GM12878 (cell line): ENCODE measurements around the gene FOXK1. TPM values are rescaled to one million over a fixed set of nuclear protein-coding genes. Genes with fewer than 3 reads are reported as not detected.

Source experiments
- ATF7 ChIP-seq: fragments of 450-650 bp; IDR thresholded peaks from 2 replicates; pipeline ENCODE4 v1.6.1; 2016; ENCODE audit warnings: low read depth, mild to moderate bottlenecking
- E2F8 ChIP-seq: fragments of 450-650 bp; IDR thresholded peaks from 2 replicates; pipeline ENCODE4 v1.6.1; 2018; ENCODE audit warnings: mild to moderate bottlenecking, low read depth, moderate library complexity; ENCODE audit not compliant: partially characterized antibody
- FOXK2 ChIP-seq: fragments of 450-650 bp; IDR thresholded peaks from 2 replicates; pipeline ENCODE4 v1.6.1; 2017; ENCODE audit warnings: mild to moderate bottlenecking, moderate library complexity
- GABPA ChIP-seq: IDR thresholded peaks from 2 replicates; pipeline ENCODE4 v1.6.1; 2014; ENCODE audit warnings: antibody characterized with exemption, low read depth, mild to moderate bottlenecking, inconsistent platforms
- IKZF1 ChIP-seq: fragments of 450-650 bp; conservative IDR thresholded peaks from 2 replicates; pipeline ENCODE4 v1.6.1; 2017; ENCODE audit warnings: antibody characterized with exemption, mild to moderate bottlenecking
- IKZF2 ChIP-seq, 2 experiments: fragments of 450-650 bp; IDR thresholded peaks; 2 replicates each; pipeline ENCODE4 v1.6.1; 2017; ENCODE audit warnings: mild to moderate bottlenecking in 2 of 2, moderate library complexity in 2 of 2
- MTA2 ChIP-seq: fragments of 450-650 bp; IDR thresholded peaks from 2 replicates; pipeline ENCODE4 v1.6.1; 2016; ENCODE audit warnings: low read depth, mild to moderate bottlenecking, moderate library complexity
- MXI1 ChIP-seq: fragments of 150-350 bp; IDR thresholded peaks from 2 replicates; pipeline ENCODE4 v1.6.1; 2011; ENCODE audit warnings: low read depth, mild to moderate bottlenecking, inconsistent platforms, low read length, improper control_type of control experiment
- NFIC ChIP-seq: IDR thresholded peaks from 2 replicates; pipeline ENCODE4 v1.6.1; 2012; ENCODE audit warnings: low read depth, mild to moderate bottlenecking, inconsistent platforms, low read length, moderate library complexity
- NFXL1 ChIP-seq: fragments of 450-650 bp; IDR thresholded peaks from 2 replicates; pipeline ENCODE4 v1.6.1; 2017; ENCODE audit warnings: antibody characterized with exemption, mild to moderate bottlenecking, borderline replicate concordance
- NFYA ChIP-seq: IDR thresholded peaks from 2 replicates; pipeline ENCODE4 v1.6.1; 2011; ENCODE audit warnings: low read depth, mild to moderate bottlenecking, low read length, improper control_type of control experiment, borderline replicate concordance
- NKRF ChIP-seq: fragments of 450-650 bp; conservative IDR thresholded peaks from 2 replicates; pipeline ENCODE4 v1.6.1; 2017; ENCODE audit warnings: mild to moderate bottlenecking, moderate library complexity
- NRF1 ChIP-seq: conservative IDR thresholded peaks from 2 replicates; pipeline ENCODE4 v1.6.1; 2011; ENCODE audit warnings: mild to moderate bottlenecking, low read depth, low read length, improper control_type of control experiment
- PAX8 ChIP-seq: fragments of 450-650 bp; IDR thresholded peaks from 2 replicates; pipeline ENCODE4 v1.6.1; 2017; ENCODE audit warnings: mild to moderate bottlenecking, moderate library complexity
- TBL1XR1 ChIP-seq: IDR thresholded peaks from 2 replicates; pipeline ENCODE4 v1.6.1; 2012; ENCODE audit warnings: low read depth, low read length, improper control_type of control experiment
- ZNF687 ChIP-seq: fragments of 450-650 bp; IDR thresholded peaks from 2 replicates; pipeline ENCODE4 v1.6.1; 2017; ENCODE audit warnings: mild to moderate bottlenecking, moderate library complexity
- polyA plus RNA-seq, 11 experiments: library from polyadenylated mRNA; depleted of rRNA in 4 of 11; unstranded in 6 of 11; stranded (reverse) in 5 of 11; fragments of >200 nt; fragmentation: Nextera tagmentation in 4 of 11; fragmentation: Illumina TruSeq in 1 of 11; extraction: Ambion mirVana in 4 of 11; extraction: Trizol in 1 of 11; gene quantifications; 1 replicate in 1 of 11; 2 replicates in 10 of 11; pipeline versions ENCODE4 v1.2.1 to v1.2.3, GENCODE V29; 2011 to 2016; ENCODE audit warnings: inconsistent platforms in 2 of 11, missing spikeins in 2 of 11, low read depth in 1 of 11
- total RNA-seq, 4 experiments: library from RNA; depleted of rRNA in 3 of 4; stranded (reverse); fragments of >200 nt in 3 of 4; fragmentation: Illumina TruSeq in 1 of 4; extraction: Trizol in 1 of 4; gene quantifications; 2 replicates each; pipeline versions ENCODE4 v1.2.1 to v1.2.3, GENCODE V29; 2013 to 2021
- TF ChIP-seq, protein P1 (sequence below): IDR thresholded peaks from 2 replicates; pipeline ENCODE4 v1.6.1; 2012; ENCODE audit warnings: low read depth, low read length, improper control_type of control experiment
- TF ChIP-seq, protein P2 (sequence below): IDR thresholded peaks from 2 replicates; pipeline ENCODE4 v1.6.1; 2011; ENCODE audit warnings: low read depth, low read length, improper control_type of control experiment, borderline replicate concordance

FOXK1 gene
- total and polyA plus RNA-seq, 10 of the 15 experiments (the other 5 are each of a cell fraction or from before 2014, with no cell fraction given), result 0.24 to 31.8 (median 4.5) TPM

DNA sequence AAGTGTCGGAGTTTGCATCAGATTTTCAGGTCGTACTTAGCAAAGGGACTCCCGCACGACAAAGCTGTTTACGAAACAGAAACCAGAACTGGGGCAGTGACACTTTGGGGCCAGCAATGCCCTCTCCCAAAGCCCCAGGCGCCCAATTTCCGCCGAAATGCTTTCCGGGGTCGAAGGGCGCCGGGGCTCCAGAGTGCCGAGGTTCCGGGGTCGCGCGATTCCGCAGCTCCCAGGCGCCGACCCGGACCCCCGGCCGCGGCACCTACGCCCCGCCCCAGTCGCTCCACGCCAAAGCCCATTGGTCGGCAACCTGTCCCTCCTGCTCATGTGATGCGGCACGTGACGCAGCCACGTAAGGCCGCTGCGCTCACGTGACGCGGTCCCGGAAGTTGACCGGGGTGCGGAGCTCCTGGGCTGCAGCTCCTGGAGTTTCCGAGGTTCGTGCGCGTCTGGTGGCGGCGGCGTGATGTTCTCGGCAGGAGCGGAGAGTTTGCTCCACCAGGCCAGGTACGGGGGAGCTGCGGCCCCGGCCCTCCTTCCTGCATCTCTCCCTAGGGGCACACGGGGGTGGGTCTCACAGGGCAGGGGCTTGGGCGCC is 93.3 kb downstream of the FOXK1 start, which contains the start of gene AP5Z1 (continued):
- TF ChIP-seq E2F8 (peak; percentile 25), FOXK2 (peak; percentile 80), TBL1XR1 (peak; percentile 88; the same call in 1 of the 2 replicates), MTA2 (peak; percentile 70), NFYA (no peak), ZNF687 (peak; percentile 63), IKZF2 (IDR thresholded peaks at IDR 0.05) (peak in 1 of 2 experiments; percentile 21; a peak in 1 of 4 replicates), NRF1 (no peak), NFXL1 (no peak), NFIC (peak; percentile 93), GABPA (peak; percentile 91), ATF7 (peak; percentile 25; the same call in 1 of the 2 replicates), IKZF1 (peak; percentile 90), NKRF (peak; percentile 96), MXI1 (peak; percentile 82), PAX8 (no peak; the same call in 1 of the 2 replicates)
- TF ChIP-seq, protein P1, sequence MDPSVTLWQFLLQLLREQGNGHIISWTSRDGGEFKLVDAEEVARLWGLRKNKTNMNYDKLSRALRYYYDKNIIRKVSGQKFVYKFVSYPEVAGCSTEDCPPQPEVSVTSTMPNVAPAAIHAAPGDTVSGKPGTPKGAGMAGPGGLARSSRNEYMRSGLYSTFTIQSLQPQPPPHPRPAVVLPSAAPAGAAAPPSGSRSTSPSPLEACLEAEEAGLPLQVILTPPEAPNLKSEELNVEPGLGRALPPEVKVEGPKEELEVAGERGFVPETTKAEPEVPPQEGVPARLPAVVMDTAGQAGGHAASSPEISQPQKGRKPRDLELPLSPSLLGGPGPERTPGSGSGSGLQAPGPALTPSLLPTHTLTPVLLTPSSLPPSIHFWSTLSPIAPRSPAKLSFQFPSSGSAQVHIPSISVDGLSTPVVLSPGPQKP, result peak; percentile 82
- TF ChIP-seq, protein P2, sequence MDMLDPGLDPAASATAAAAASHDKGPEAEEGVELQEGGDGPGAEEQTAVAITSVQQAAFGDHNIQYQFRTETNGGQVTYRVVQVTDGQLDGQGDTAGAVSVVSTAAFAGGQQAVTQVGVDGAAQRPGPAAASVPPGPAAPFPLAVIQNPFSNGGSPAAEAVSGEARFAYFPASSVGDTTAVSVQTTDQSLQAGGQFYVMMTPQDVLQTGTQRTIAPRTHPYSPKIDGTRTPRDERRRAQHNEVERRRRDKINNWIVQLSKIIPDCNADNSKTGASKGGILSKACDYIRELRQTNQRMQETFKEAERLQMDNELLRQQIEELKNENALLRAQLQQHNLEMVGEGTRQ, result peak; percentile 100
